Measurements from ENCODE around the gene OMA1. TPM values are rescaled to one million over a fixed set of nuclear protein-coding genes. Genes with fewer than 3 reads are reported as not detected.

OMA1 gene
- total RNA-seq, 1 experiment from 2014 or later = 27.9 TPM

DNA sequence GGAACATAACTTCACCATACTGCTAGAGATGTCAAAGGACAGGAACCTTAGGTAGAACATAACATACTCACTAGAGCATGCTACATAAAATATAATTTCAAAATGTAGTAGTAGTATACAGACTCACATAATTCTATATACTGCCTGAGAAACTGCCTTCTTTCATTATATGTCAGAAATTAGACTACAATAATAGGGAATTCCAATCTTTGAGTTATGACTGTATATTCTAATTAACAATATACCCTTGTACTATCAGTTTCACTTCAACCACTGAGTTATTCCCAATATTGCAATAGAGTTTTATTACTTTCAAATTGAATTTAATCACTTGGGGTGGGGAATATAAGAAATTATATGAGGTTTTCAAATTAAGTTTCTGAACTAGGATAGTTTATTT lies 44.0 kb downstream of the OMA1 start:
- Histone ChIP-seq H3K9me3 (ENCODE audit: insufficient read depth, low read depth) (no peaks in the 10 kb centered on the region), H3K36me3 (ENCODE audit: low read depth) (0 out of 2 replicates have a peak, but pooled peaks cover 4% of the 10 kb centered on the region), H2AFZ (no peak overlapping the region), H4K20me1 (ENCODE audit: insufficient read depth) (no peaks in the 10 kb centered on the region), H3K4me2 (no peak overlapping the region), H3K27ac (no peak overlapping the region), H3K9me2 (ENCODE audit: insufficient read depth) (no peaks in the 10 kb centered on the region), H3F3A (ENCODE audit: insufficient read depth, low read depth) (no peaks in the 10 kb centered on the region), H3K79me2 (ENCODE audit: low read depth) (no peaks in the 10 kb centered on the region), H3K27me3 (ENCODE audit: insufficient read depth, low read depth) (no peaks in the 10 kb centered on the region), H3K4me3 (no peak overlapping the region), H3K4me1 (replicated peaks; ENCODE audit: insufficient read depth) (no peaks in the 10 kb centered on the region)
- ChIA-PET POLR2A (ENCODE audit: unreplicated experiment) (no interaction called here), CTCF (no interaction called here)
- BruUV-seq (replicated peaks) = no TSS peak
- DNase-seq = no peak
- intact Hi-C loops (cut with micrococcal nuclease; ENCODE audit: unreplicated experiment) = no loop called here
- TF ChIP-seq, protein P1, sequence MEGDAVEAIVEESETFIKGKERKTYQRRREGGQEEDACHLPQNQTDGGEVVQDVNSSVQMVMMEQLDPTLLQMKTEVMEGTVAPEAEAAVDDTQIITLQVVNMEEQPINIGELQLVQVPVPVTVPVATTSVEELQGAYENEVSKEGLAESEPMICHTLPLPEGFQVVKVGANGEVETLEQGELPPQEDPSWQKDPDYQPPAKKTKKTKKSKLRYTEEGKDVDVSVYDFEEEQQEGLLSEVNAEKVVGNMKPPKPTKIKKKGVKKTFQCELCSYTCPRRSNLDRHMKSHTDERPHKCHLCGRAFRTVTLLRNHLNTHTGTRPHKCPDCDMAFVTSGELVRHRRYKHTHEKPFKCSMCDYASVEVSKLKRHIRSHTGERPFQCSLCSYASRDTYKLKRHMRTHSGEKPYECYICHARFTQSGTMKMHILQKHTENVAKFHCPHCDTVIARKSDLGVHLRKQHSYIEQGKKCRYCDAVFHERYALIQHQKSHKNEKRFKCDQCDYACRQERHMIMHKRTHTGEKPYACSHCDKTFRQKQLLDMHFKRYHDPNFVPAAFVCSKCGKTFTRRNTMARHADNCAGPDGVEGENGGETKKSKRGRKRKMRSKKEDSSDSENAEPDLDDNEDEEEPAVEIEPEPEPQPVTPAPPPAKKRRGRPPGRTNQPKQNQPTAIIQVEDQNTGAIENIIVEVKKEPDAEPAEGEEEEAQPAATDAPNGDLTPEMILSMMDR (conservative IDR thresholded peaks at IDR 0.05) = no peak
- TF ChIP-seq EZH2 (IDR thresholded peaks at IDR 0.05; ENCODE audit: low read depth) = no peak

DNA sequence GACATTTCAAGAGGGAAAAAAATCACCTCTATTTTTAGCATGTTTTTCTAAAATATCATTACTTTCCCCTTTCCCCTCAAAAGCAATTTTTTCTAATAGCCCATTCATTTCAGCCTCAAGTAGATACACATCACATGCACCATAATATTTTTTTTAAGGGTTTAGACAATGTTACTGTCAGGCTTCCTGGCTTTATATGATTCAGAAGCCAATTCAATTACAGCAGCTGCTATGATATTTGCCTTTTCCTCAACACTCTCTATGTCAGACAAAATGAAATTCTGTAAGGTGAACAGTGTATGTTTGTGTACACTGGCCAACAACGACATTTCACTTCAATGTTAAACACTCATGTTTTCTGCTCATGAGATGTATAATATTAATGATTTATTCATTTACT lies 46.5 kb downstream of the OMA1 start:
- Histone ChIP-seq H3K79me2 (ENCODE audit: low read depth) (no peaks in the 10 kb centered on the region), H2AFZ (no peak overlapping the region), H3K9me3 (ENCODE audit: insufficient read depth, low read depth) (no peaks in the 10 kb centered on the region), H3F3A (ENCODE audit: insufficient read depth, low read depth) (no peaks in the 10 kb centered on the region), H4K20me1 (ENCODE audit: insufficient read depth) (no peaks in the 10 kb centered on the region), H3K36me3 (ENCODE audit: low read depth) (peaks cover 4% of the 10 kb centered on the region; the same call in 1 of the 2 replicates), H3K27ac (no peak overlapping the region), H3K27me3 (ENCODE audit: insufficient read depth, low read depth) (no peaks in the 10 kb centered on the region), H3K4me2 (no peak overlapping the region), H3K4me3 (no peak overlapping the region), H3K9me2 (ENCODE audit: insufficient read depth) (no peaks in the 10 kb centered on the region), H3K4me1 (replicated peaks; ENCODE audit: insufficient read depth) (no peaks in the 10 kb centered on the region)
- TF ChIP-seq, protein P1 (conservative IDR thresholded peaks at IDR 0.05) = no peak
- no peak for TF ChIP-seq EZH2 (IDR thresholded peaks at IDR 0.05; ENCODE audit: low read depth)
- CTCF ChIA-PET = no interaction called here
- no TSS peak for BruUV-seq (replicated peaks)
- intact Hi-C loops (cut with micrococcal nuclease; ENCODE audit: unreplicated experiment) = no loop called here
- POLR2A ChIA-PET (ENCODE audit: unreplicated experiment) = interaction anchor here (0.7 kb wide), 1 partner anchor 42 kb away, joined by 4 read pairs; no protein-coding TSS in a partner anchor
- DNase-seq = no peak

DNA sequence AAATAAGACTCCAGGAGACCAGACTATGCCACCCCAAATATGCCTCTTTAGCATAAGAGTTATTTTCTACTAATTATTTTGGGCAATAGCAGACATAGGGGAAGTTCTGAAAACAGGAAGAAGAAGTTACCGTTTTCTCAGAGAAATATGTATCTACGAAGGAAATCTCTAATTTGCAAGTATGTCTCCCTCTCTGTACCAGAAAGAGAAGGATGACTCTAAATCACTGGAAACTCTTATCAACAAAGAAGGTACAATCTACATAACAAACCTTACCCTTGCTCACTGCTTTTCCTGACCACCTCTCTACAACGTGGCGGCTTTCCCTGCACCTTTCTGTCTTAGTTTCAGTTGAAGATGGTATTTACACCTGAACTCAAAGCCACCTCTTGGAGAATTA lies 49.0 kb downstream of the OMA1 start:
- intact Hi-C loops (cut with micrococcal nuclease; ENCODE audit: unreplicated experiment) = no loop called here
- Histone ChIP-seq H3K36me3 (ENCODE audit: low read depth) (peaks cover 4% of the 10 kb centered on the region; the same call in 1 of the 2 replicates), H3K27ac (no peak overlapping the region), H3K4me2 (no peak overlapping the region), H3K9me2 (ENCODE audit: insufficient read depth) (no peaks in the 10 kb centered on the region), H3K9me3 (ENCODE audit: insufficient read depth, low read depth) (no peaks in the 10 kb centered on the region), H3K79me2 (ENCODE audit: low read depth) (no peaks in the 10 kb centered on the region), H3F3A (ENCODE audit: insufficient read depth, low read depth) (no peaks in the 10 kb centered on the region), H3K27me3 (ENCODE audit: insufficient read depth, low read depth) (no peaks in the 10 kb centered on the region), H3K4me3 (no peak overlapping the region), H4K20me1 (ENCODE audit: insufficient read depth) (no peaks in the 10 kb centered on the region), H3K4me1 (replicated peaks; ENCODE audit: insufficient read depth) (no peaks in the 10 kb centered on the region), H2AFZ (no peak overlapping the region)
- no peak for TF ChIP-seq EZH2 (IDR thresholded peaks at IDR 0.05; ENCODE audit: low read depth)
- TF ChIP-seq, protein P1 (conservative IDR thresholded peaks at IDR 0.05) = no peak
- no TSS peak for BruUV-seq (replicated peaks)
- ChIA-PET POLR2A (ENCODE audit: unreplicated experiment) (no interaction called here), CTCF (no interaction called here)
- no peak for DNase-seq

All from PC-9 (cell line).